Hippocampal formation (tissue), 2 donors: Measurements from ENCODE around the gene DNAH11.
"Not testable (repeated sequence)": the region's sequence is repeated elsewhere in the genome, so short reads cannot be mapped to it uniquely, and the experiment has no call there.

Experiments used
- DNase-seq, 2 donors: peaks; one replicate each; lab custom pipeline; 2025; lab: John Stamatoyannopoulos, UW

The DNAH11 gene

DNA sequence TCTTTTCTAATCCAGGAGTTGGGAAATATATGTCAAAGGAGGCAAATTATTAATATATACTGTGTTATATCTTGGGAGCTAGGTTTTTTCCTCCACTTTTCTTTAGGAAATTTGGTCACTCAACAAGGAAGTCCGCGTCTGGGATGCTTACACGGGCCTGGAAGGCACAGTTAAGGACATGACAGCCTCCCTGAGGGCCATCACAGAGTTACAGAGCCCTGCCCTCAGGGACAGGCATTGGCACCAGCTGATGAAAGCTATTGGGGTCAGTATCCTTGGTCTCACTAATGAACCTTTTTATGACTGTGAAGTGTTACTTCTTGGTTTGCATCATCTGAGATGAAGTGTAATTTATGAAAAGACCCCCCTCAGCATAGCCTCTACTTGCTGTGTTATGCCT, 74.7 kb downstream of the DNAH11 start:
- no peak for DNase-seq

DNA sequence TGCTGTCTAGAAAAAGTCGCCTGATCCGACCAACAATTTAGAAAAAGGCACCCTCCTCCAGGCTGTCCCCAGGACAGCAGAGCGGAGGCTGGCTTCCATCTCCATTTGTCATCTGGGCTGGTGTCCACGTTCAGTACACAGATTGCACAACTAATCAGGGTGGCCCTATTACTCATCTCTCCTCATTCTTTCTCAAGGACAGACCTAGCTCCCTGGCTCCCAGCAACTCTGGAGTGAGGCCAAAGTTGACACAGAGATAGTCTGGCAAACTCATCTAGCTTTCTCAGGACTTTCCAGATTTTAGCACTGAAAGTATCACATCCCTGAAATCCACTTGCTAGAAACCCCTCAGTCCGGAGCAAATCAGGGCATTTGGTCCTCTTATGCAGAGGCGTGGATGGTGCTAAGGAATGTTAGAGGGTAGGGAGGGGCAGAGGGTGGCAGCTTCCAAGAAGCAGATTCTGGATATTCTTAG, 75.1 kb downstream of the DNAH11 start:
- DNase-seq: no peak

DNA sequence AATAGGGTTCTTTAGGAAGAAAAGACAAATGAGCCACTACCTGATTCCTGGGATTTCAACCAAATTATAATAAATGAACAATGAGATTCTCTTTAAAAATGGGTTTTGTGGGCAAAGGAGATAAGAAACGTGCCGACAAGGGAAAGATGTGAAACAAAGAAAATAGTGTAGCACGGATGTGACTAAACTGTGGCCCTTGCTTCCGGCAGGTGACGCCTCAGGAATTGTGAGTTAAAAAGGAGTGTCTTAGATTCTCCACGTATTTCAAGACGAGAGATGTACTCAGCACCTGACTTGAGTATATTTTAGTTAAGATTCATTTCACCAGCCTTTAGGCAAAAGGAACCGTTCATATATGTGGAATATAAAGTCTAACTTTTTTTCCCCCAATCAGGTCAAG, 75.9 kb downstream of the DNAH11 start:
- DNase-seq: no peak

DNA sequence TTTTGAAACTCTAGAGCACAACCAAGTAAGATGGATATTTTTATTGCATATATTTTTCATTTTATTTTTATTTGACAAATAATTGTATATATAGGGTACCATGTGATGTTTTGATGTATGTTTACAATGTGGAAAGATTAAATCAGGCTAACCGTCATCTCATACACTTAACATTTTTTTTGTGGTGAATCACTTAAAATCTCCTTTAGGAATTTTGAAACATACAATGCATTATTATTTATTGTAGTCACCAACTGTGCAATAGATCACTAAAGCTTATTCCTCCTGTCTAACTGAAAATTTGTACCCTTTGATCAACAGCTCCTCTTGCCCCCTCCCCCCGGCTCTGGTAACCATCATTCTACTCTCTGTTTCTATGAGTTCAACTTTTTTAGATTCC, 77.2 kb downstream of the DNAH11 start:
- no peak for DNase-seq

DNA sequence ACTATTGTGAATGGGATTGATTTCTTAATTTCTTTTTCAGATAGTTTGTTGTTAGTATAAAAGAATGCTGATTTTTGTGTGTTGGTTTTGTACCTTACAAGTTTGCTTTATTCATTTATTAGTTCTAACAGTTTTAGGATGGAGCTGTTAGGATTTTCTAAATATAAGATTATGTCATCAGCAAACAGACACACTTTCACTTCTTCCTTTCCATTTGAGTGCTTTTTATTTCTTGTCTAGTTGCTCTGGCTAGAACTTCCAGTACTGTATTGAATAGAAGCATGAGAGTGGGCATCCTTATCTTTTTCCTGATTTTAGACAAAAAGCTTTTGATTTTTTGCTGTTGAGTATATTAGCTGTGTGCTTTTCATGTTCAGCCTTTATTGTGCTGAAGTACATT, 81.5 kb downstream of the DNAH11 start:
- DNase-seq: no peak

DNA sequence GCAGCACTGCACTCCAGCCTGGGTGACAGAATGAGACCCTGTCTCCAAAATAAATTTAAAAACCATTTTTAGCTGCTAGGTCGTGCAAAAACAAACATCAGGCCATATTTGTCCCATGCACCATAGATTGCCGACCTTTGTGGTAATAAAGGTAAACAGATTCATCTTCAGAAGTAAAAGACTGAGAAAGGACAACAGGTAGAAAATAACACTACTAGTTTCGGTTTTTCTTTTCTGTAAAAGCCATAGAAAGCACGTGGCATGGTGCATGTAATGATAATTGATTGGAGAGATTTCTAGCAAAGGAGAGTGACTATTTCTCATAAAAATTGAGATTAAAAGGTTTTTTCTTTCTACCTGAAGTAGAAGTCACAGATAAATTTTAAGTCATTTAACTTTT, 93.9 kb downstream of the DNAH11 start:
- DNase-seq: no peak

DNA sequence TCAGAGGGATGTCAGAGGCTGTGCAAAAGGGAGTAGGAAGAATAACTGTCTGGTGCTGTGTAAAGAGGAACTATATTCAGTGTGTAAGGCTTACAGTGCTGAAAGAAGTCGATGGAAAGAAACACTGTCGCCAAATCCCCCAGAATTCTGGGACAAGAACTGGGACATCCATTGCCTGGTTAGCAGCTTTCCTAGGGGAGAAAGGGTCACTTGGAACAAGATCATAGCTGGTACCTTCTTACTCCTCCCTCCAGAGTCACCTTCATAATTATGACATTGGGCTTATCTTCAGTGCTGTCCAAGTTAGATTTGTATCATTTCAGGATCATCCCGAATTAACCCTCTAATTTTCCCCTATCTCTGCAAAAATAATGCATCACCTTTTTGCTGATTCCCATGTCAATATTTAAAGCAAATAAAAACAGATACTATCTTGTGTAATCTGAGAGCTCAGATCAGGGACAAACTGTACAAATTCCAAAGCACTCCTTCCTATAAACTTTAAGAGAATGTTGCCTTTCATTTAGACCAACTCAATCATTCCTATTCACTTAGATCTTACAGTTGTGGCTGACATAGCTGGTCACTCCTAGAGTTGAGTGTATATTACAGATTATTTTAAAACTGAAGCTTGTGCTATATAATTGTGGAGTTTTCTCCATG, 96.5 kb downstream of the DNAH11 start:
- no peak for DNase-seq

DNA sequence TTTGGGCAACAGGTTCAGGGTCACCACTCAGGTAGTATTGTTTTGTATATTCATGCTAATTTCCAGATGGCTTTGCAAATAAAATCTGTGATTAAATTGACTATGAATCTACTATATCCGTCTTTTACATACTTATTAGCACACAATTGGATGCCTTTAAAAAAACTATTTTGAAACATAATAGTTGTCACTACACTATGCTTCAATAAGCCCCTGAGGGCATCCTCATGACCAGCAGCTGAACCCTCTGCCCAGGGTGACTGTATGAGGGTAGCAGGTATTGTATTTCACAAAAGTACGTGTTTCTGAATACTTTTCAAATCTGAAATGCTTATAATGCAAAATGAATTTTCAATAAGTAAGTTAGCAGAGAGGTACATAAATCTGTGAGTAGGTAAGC, 97.3 kb downstream of the DNAH11 start:
- no peak for DNase-seq

DNA sequence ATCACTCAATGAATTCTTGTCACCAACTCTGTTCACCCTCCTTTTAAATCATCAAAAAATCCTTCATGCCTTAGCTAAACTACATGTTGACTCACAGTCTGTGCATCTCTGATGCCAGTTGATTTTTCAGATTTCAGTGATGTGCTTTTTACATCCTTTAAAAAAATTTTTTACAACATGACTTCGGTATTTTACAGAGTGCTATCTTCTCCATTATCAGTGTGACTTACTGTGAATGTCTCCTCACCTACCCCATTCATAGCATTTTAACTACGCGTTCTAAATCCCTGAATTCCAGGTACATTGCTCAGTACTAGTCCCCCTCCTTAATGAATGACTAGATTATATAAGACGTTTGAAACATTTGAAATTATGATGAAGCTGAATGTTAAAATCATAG, 98.7 kb downstream of the DNAH11 start:
- no peak for DNase-seq

DNA sequence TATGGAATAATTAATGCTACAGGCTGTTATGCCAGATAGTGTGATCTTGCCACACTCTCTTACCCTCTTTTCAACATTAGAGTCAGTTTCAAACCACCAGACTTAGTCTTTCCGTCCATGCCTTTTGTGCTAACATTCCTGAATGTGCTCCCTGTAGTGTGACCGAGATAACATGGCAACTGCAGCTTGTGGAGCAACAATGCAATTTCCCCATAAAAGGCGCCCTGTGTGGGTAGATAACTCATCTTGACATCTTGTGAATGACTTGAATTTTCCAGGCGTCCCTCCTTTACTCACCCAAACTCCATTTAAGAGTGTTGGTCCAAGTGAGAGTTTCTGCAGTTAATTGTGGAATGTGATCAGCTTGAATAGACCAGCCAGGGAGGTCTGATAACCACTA, 99.6 kb downstream of the DNAH11 start:
- no peak for DNase-seq

DNA sequence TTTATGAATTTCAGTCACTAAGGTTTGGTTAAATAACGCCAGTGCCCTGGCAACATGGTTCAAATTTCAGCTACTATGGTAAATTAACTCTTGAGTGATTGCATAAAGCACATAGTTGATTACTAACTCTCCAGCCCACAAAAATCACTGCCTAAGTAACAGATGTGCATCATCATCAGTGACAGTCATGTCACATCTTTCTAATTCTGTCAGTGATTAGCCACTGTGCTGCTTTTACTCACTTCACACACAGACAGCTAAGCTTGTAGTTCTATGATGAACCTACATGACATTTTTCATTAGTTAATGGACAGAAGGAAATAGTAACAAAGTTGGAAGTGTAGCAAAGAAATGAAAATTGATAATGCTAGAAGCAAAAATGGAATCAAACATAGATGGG, 108.9 kb downstream of the DNAH11 start:
- DNase-seq: no peak

DNA sequence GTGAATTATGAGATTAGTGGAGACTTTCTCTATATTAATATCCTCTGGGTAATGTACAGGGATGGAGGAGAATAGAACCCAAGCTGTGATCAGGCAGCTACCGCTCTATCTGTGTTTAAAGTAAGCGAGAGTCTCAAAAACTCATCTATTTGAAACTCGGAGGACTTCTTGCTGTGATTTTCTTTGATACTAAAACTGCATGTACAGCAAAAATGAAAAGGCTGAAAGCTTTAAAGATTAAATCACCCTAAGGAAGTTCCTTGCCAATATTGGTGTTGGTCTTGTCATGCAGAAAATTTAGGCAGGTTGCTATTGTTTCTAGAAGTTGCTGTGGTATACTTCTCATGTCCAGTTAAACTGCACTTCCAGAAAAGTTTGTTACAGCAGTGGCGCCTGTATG, 110.8 kb downstream of the DNAH11 start:
- no peak for DNase-seq

DNA sequence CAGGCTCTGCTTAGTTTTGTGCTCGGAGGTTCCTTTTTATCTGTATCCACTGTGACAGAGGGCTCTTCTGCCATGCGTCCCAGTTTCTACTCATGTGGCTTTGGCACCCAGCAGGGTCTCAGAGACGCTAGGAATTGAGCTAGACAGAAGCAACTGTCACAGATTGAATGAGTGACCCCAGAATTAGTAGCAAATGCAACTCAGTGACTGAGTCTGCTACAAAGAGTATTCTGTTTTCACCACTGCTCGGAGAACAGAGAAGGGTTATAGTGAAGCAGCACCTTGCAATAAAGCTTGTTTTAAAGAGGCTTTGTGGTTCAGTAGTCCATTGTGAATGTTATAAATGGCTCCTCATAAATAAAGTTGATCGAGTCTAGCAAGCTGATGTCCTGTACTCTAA, 113.2 kb downstream of the DNAH11 start:
- DNase-seq: no peak

DNA sequence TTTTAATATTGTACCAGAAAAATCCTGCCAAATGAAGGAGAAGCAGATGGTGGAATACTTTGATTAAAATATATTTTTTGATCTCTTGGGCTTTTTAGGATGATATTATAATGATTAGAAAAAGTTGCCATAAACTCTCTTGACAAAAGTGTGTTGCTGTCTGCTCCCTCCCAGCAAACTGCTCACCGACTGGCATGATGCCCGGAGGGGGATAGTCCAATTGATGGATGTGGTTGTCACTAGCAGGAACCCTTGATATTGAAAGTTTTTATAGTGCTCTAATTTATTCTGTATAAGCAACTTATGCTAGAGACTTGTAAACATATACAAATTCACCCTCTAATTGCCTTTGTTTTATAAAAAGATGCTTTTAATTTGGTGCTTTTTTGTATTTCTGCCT, 114.0 kb downstream of the DNAH11 start:
- DNase-seq: no peak

DNA sequence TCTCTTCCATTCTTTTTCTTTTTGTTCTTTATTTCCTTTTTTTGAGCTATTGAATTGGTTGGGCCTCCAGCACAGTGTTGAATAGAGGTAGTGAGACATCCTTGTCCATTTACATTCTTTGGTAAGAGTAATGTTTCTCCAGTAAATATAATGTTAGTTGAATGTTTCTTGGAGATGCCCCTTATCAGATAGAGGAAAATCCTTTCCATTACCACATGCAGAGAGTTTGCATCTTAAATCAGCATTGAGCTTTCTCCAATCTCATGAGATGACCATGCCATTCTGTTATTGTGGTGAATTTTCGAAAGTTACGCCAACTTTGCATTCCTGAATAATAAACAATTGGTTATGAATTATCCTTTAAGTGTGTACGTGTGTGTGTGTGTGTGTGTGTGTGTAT, 127.7 kb downstream of the DNAH11 start:
- no peak for DNase-seq

DNA sequence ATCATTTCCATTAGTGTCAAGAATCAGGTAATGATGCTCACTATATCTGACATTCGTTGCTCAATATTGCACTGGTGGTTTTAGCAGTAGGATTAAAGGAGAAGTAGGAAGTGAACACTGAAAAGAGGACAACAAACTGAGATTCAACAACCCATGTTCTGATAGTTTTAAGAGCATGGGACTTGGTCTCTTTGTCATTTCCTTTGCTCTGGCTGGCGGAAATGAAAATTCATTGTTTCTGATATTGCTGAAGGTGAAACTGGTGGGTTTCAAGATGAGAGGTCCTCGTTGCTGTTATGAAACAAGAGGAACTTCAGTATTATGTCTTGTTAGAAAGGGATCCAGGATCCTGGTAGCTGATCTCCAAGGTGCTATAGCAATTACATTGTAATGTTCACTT, 129.0 kb downstream of the DNAH11 start:
- DNase-seq: no peak

DNA sequence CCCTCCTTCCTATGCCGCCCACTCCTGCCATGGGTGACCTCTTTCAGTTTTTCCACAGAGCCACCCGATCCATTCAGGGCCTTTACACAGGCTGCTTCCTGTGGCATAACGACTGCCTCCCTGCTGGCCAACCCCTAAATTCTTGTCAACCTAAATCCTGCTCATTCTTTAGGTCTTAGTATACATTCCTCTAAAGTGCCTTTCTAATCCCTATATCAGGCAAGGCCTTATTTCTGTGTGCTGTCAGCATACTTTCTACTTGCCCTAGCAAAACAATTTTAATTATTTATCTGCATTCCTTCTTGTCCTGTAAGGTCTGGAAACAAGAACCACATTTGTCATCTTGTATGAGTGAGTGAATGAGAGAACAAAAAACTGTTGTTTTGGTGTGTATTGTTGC, 132.4 kb downstream of the DNAH11 start:
- DNase-seq: no peak

DNA sequence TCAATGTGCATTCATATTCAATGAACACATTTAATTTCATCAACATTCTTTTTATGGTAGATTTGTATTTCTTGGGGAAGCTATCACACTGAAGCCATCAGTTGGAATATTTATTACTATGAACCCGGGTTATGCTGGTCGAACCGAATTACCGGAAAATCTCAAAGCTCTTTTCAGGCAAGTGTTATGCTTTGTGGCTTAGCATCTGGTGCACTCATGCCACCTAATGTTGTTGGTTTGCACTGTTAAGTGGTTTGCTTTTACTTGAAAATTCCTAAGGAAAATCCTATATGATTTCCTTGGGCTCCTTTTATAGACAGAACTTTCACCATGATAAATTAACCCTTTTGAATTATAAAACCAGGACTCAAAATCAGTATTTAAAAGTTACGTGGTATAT, 147.9 kb downstream of the DNAH11 start:
- DNase-seq: no peak

DNA sequence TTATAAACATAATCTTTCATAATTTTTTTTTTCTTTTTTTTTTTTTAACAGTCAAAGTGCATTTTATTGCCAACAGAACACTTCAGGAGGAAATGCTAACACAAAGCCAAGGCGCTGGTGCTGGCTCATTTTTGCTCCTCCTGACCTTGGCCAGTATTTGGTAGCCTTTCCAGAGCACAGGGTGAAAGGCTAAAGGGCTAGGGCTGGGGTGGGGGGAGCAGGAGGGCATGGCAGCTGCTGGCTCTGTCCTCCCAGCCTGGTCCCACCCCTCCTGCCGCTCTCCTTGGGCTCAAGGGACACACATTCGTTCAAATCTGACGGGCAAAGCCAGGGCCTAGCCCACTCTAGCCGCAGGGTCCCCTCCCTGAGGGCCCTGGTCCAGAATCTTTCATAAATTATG, 148.3 kb downstream of the DNAH11 start:
- not testable (repeated sequence) for DNase-seq

DNA sequence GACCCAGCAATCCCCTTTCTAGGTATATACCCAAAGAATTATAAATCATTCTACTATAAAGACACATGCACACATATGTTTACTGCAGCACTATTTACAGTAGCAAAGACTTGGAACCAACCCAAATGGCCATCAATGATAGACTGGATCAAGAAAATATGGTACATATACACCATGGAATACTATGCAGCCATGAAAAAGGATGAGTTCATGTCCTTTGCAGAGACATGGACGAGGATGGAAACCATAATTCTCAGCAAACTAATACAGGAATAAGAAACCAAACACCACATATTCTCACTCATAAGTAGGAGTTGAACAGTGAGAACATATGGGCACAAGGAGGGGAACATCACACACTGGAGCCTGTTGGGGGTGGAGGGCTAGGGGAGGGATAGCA, 157.7 kb downstream of the DNAH11 start:
- DNase-seq: not testable (repeated sequence)

DNA sequence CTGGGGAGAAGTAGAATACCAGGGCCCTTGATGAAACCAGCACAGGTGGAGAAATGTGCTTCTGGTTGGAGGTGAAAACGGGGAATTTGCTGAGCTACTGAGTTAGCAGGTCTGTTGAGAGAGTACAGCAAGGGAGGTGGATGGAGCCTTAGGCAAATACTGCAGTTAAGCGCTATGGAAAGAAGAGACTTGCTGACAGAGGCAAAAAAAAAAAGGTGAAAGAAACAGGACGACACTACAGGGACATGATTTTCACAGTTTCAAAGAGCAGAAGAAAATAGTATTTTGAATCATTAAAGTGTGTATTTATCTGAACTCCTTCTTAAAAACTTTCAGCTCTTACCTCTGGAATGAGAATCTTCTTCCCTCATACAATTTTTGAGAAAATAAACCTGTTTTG, 159.5 kb downstream of the DNAH11 start:
- DNase-seq: no peak

DNA sequence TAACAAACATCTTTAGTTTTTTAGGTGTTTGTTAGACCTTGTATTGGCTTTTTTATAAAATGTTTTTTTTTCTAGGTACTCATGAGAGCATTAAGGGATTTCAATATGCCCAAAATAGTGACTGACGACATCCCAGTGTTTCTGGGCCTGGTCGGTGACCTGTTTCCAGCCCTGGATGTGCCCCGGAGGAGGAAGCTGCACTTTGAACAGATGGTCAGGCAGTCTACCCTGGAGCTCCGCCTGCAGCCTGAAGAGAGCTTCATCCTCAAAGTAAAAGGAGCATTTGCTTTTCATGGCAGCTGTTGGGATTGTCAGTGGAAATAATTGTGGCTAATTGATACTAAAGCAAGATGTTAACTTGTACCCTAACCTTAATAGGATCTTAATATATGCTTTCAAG, 161.5 kb downstream of the DNAH11 start:
- no peak for DNase-seq

DNA sequence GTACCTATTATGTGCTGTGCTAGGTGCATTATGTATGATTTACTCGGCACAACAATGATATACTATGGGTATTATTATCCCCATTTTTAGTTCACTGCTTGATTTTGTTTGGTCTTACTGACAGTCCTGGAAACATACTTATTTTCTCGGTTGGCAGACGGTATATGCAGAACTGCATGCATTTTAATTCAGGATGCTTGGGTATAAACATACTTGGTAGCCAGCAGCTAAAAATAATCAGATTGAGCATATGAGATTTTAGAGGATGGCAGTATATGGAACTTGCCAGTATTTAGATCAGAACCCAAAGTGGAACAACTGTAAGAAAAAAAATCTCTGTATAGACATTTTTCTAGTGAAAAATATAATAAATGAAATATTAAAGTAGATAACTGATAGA, 163.3 kb downstream of the DNAH11 start:
- no peak for DNase-seq

DNA sequence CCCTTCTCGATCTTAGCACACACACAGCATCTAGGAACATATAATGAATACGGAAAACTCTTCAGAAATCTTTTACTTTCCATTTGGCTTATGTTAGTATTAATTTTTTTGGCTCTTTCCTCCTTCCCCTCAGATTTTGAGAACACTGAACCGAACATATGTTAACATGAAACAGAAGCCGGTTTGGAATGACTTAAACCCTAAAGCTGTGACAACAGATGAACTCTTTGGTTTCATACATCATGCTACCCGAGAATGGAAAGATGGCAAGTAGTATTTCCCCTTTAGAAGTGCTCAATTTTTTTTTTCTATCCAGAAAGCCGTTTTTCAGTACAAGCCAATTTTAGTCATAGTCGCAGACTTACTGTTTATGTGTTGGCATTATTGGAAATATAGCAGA, 164.7 kb downstream of the DNAH11 start:
- DNase-seq: no peak

DNA sequence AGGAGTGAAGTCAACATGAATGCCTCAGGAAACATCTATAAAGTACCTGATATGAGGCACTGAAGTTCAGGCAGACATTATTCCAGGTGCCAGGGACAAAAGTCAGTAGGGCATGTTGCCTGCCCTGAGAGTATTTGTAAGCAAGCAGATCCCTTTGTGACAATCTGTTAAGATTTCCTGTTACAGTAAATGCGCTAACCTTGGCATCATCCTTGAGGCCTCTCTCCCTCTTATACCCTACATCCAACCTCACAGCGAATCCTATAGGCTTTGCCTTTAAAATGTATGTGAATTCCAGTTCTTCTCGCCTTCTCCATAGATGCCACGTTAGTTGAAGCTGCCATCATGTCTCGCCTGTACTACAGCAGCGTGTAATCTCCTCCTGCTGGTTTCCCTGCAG, 165.3 kb downstream of the DNAH11 start:
- no peak for DNase-seq
